ENCODE data around the gene AGAP3. TPM values are rescaled to one million over a fixed set of nuclear protein-coding genes. Genes with fewer than 3 reads are reported as not detected.

Gene AGAP3
- total and polyA plus RNA-seq, 3 donors from 2014 or later = 44.1 to 90.5 (median 65.6) TPM

GRCh38 chr7:151043959-151044358 is 42.3 kb upstream of the AGAP3 start:
- Histone ChIP-seq H3K36me3 (ENCODE audit: low read depth, missing control alignments) (no peaks in the 10 kb centered on the region), H3K9me3 (no peaks in the 10 kb centered on the region), H3K4me3 (no peak overlapping the region), H3K27ac (no peak overlapping the region), H3K27me3 (no peaks in the 10 kb centered on the region), H3K4me1 (peaks cover 12% of the 10 kb centered on the region)
- no peak for DNase-seq
- no peak for TF ChIP-seq POLR2A (IDR thresholded peaks at IDR 0.05)
- no peak for TF ChIP-seq CTCF (IDR thresholded peaks at IDR 0.05)
- intact Hi-C loops (cut with DNase I; ENCODE audit: low total_unique reads) = no loop called here
- WGBS, 2 donors = 91 to 98% methylated on average over 9 to 19 of the region's 20 CpGs

GRCh38 chr7:151045262-151045661 is 41.0 kb upstream of the AGAP3 start:
- H3K36me3 ChIP-seq (ENCODE audit: low read depth, missing control alignments) = no peaks in the 10 kb centered on the region
- intact Hi-C loops (cut with DNase I; ENCODE audit: low total_unique reads) = no loop called here
- 83 to 87% methylated on average over 3 to 11 of the region's 11 CpGs for WGBS, 2 donors
- H3K27ac ChIP-seq = no peak overlapping the region
- DNase-seq = no peak
- H3K27me3 ChIP-seq = no peaks in the 10 kb centered on the region
- H3K9me3 ChIP-seq = no peaks in the 10 kb centered on the region
- TF ChIP-seq CTCF (IDR thresholded peaks at IDR 0.05) (no peak), POLR2A (IDR thresholded peaks at IDR 0.05) (no peak)
- H3K4me1 ChIP-seq = no peaks in the 10 kb centered on the region
- no peak overlapping the region for H3K4me3 ChIP-seq

GRCh38 chr7:151045967-151046366 is 40.3 kb upstream of the AGAP3 start:
- Histone ChIP-seq H3K27me3 (no peaks in the 10 kb centered on the region), H3K9me3 (no peaks in the 10 kb centered on the region), H3K4me3 (no peak overlapping the region), H3K4me1 (no peaks in the 10 kb centered on the region), H3K36me3 (ENCODE audit: low read depth, missing control alignments) (no peaks in the 10 kb centered on the region), H3K27ac (no peak overlapping the region)
- DNase-seq = no peak
- TF ChIP-seq CTCF (IDR thresholded peaks at IDR 0.05) = no peak
- TF ChIP-seq POLR2A (IDR thresholded peaks at IDR 0.05) = no peak
- intact Hi-C loops (cut with DNase I; ENCODE audit: low total_unique reads) = no loop called here
- 85 to 88% methylated on average over 9 of the region's 9 CpGs for WGBS, 2 donors

GRCh38 chr7:151046603-151047573 is 39.4 kb upstream of the AGAP3 start:
- Histone ChIP-seq H3K9me3 (no peaks in the 10 kb centered on the region), H3K4me3 (no peak overlapping the region), H3K27me3 (no peaks in the 10 kb centered on the region), H3K27ac (no peak overlapping the region), H3K36me3 (ENCODE audit: low read depth, missing control alignments) (no peaks in the 10 kb centered on the region), H3K4me1 (no peaks in the 10 kb centered on the region)
- no peak for DNase-seq
- 47 to 72% methylated on average over 13 to 14 of the region's 14 CpGs for WGBS, 2 donors
- TF ChIP-seq CTCF (IDR thresholded peaks at IDR 0.05) (no peak), POLR2A (IDR thresholded peaks at IDR 0.05) (no peak)
- intact Hi-C loops (cut with DNase I; ENCODE audit: low total_unique reads) = no loop called here

All from testis (tissue), 3 donors.